ENCODE results near the gene ZNF532.
"Not testable (repeated sequence)": the region's sequence is repeated elsewhere in the genome, so short reads cannot be mapped to it uniquely, and the experiment has no call there.

Gene ZNF532

GRCh38 chr18:58911766-58912165 is 47.1 kb downstream of the ZNF532 start:
- DNase-seq = no peak
- Histone ChIP-seq H3K27ac (ENCODE audit: insufficient read depth, low read length, poor library complexity, severe bottlenecking) (no peak overlapping the region), H3K9me3 (ENCODE audit: control insufficient read depth, low read length) (no peaks in the 10 kb centered on the region), H3K4me3 (ENCODE audit: insufficient read depth, low read depth, low read length, poor library complexity, severe bottlenecking) (no peak overlapping the region), H3K4me1 (ENCODE audit: control insufficient read depth, insufficient read depth, low read length, poor library complexity, severe bottlenecking) (no peaks in the 10 kb centered on the region), H3K36me3 (ENCODE audit: control insufficient read depth, insufficient read depth, low read length) (no peaks in the 10 kb centered on the region), H3K27me3 (replicated peaks; ENCODE audit: control insufficient read depth, insufficient read depth, low read length, poor library complexity, severe bottlenecking) (no peaks in the 10 kb centered on the region)

GRCh38 chr18:58915006-58915799 is 50.5 kb downstream of the ZNF532 start:
- no peak for DNase-seq
- H3K4me3 ChIP-seq (ENCODE audit: insufficient read depth, low read depth, low read length, poor library complexity, severe bottlenecking) = no peak overlapping the region
- H3K4me1 ChIP-seq (ENCODE audit: control insufficient read depth, insufficient read depth, low read length, poor library complexity, severe bottlenecking) = no peaks in the 10 kb centered on the region
- no peaks in the 10 kb centered on the region for H3K36me3 ChIP-seq (ENCODE audit: control insufficient read depth, insufficient read depth, low read length)
- H3K27me3 ChIP-seq (replicated peaks; ENCODE audit: control insufficient read depth, insufficient read depth, low read length, poor library complexity, severe bottlenecking) = no peaks in the 10 kb centered on the region
- no peak overlapping the region for H3K27ac ChIP-seq (ENCODE audit: insufficient read depth, low read length, poor library complexity, severe bottlenecking)
- H3K9me3 ChIP-seq (ENCODE audit: control insufficient read depth, low read length) = no peaks in the 10 kb centered on the region

GRCh38 chr18:58915995-58916394 is 51.3 kb downstream of the ZNF532 start:
- Histone ChIP-seq H3K27ac (ENCODE audit: insufficient read depth, low read length, poor library complexity, severe bottlenecking) (no peak overlapping the region), H3K9me3 (ENCODE audit: control insufficient read depth, low read length) (no peaks in the 10 kb centered on the region), H3K4me3 (ENCODE audit: insufficient read depth, low read depth, low read length, poor library complexity, severe bottlenecking) (no peak overlapping the region), H3K4me1 (ENCODE audit: control insufficient read depth, insufficient read depth, low read length, poor library complexity, severe bottlenecking) (no peaks in the 10 kb centered on the region), H3K27me3 (replicated peaks; ENCODE audit: control insufficient read depth, insufficient read depth, low read length, poor library complexity, severe bottlenecking) (no peaks in the 10 kb centered on the region), H3K36me3 (ENCODE audit: control insufficient read depth, insufficient read depth, low read length) (no peaks in the 10 kb centered on the region)
- DNase-seq = no peak

GRCh38 chr18:58919934-58920333 is 55.3 kb downstream of the ZNF532 start:
- H3K9me3 ChIP-seq (ENCODE audit: control insufficient read depth, low read length); H3K27me3 ChIP-seq (replicated peaks; ENCODE audit: control insufficient read depth, insufficient read depth, low read length, poor library complexity, severe bottlenecking); H3K27ac ChIP-seq (ENCODE audit: insufficient read depth, low read length, poor library complexity, severe bottlenecking); H3K36me3 ChIP-seq (ENCODE audit: control insufficient read depth, insufficient read depth, low read length); DNase-seq; H3K4me1 ChIP-seq (ENCODE audit: control insufficient read depth, insufficient read depth, low read length, poor library complexity, severe bottlenecking); H3K4me3 ChIP-seq (ENCODE audit: insufficient read depth, low read depth, low read length, poor library complexity, severe bottlenecking): not testable (repeated sequence)

GRCh38 chr18:58922995-58923394 is 58.3 kb downstream of the ZNF532 start:
- no peaks in the 10 kb centered on the region for H3K4me1 ChIP-seq (ENCODE audit: control insufficient read depth, insufficient read depth, low read length, poor library complexity, severe bottlenecking)
- H3K9me3 ChIP-seq (ENCODE audit: control insufficient read depth, low read length) = no peaks in the 10 kb centered on the region
- no peak overlapping the region for H3K4me3 ChIP-seq (ENCODE audit: insufficient read depth, low read depth, low read length, poor library complexity, severe bottlenecking)
- no peaks in the 10 kb centered on the region for H3K36me3 ChIP-seq (ENCODE audit: control insufficient read depth, insufficient read depth, low read length)
- no peaks in the 10 kb centered on the region for H3K27me3 ChIP-seq (replicated peaks; ENCODE audit: control insufficient read depth, insufficient read depth, low read length, poor library complexity, severe bottlenecking)
- DNase-seq = no peak
- H3K27ac ChIP-seq (ENCODE audit: insufficient read depth, low read length, poor library complexity, severe bottlenecking) = no peak overlapping the region

GRCh38 chr18:58924473-58924872 is 59.8 kb downstream of the ZNF532 start:
- no peak for DNase-seq
- Histone ChIP-seq H3K4me3 (ENCODE audit: insufficient read depth, low read depth, low read length, poor library complexity, severe bottlenecking) (no peak overlapping the region), H3K27ac (ENCODE audit: insufficient read depth, low read length, poor library complexity, severe bottlenecking) (no peak overlapping the region), H3K36me3 (ENCODE audit: control insufficient read depth, insufficient read depth, low read length) (no peaks in the 10 kb centered on the region), H3K4me1 (ENCODE audit: control insufficient read depth, insufficient read depth, low read length, poor library complexity, severe bottlenecking) (no peaks in the 10 kb centered on the region), H3K9me3 (ENCODE audit: control insufficient read depth, low read length) (no peaks in the 10 kb centered on the region), H3K27me3 (replicated peaks; ENCODE audit: control insufficient read depth, insufficient read depth, low read length, poor library complexity, severe bottlenecking) (no peaks in the 10 kb centered on the region)

GRCh38 chr18:58927659-58928058 is 63.0 kb downstream of the ZNF532 start:
- no peak for DNase-seq
- H3K4me3 ChIP-seq (ENCODE audit: insufficient read depth, low read depth, low read length, poor library complexity, severe bottlenecking) = no peak overlapping the region
- no peaks in the 10 kb centered on the region for H3K4me1 ChIP-seq (ENCODE audit: control insufficient read depth, insufficient read depth, low read length, poor library complexity, severe bottlenecking)
- H3K9me3 ChIP-seq (ENCODE audit: control insufficient read depth, low read length) = no peaks in the 10 kb centered on the region
- H3K36me3 ChIP-seq (ENCODE audit: control insufficient read depth, insufficient read depth, low read length) = no peaks in the 10 kb centered on the region
- no peaks in the 10 kb centered on the region for H3K27me3 ChIP-seq (replicated peaks; ENCODE audit: control insufficient read depth, insufficient read depth, low read length, poor library complexity, severe bottlenecking)
- H3K27ac ChIP-seq (ENCODE audit: insufficient read depth, low read length, poor library complexity, severe bottlenecking) = no peak overlapping the region

GRCh38 chr18:58928386-58928785 is 63.7 kb downstream of the ZNF532 start:
- Histone ChIP-seq H3K9me3 (ENCODE audit: control insufficient read depth, low read length) (no peaks in the 10 kb centered on the region), H3K27ac (ENCODE audit: insufficient read depth, low read length, poor library complexity, severe bottlenecking) (no peak overlapping the region), H3K4me3 (ENCODE audit: insufficient read depth, low read depth, low read length, poor library complexity, severe bottlenecking) (no peak overlapping the region), H3K27me3 (replicated peaks; ENCODE audit: control insufficient read depth, insufficient read depth, low read length, poor library complexity, severe bottlenecking) (no peaks in the 10 kb centered on the region), H3K36me3 (ENCODE audit: control insufficient read depth, insufficient read depth, low read length) (no peaks in the 10 kb centered on the region), H3K4me1 (ENCODE audit: control insufficient read depth, insufficient read depth, low read length, poor library complexity, severe bottlenecking) (no peaks in the 10 kb centered on the region)
- no peak for DNase-seq

GRCh38 chr18:58929206-58929605 is 64.5 kb downstream of the ZNF532 start:
- H3K27ac ChIP-seq (ENCODE audit: insufficient read depth, low read length, poor library complexity, severe bottlenecking) = no peak overlapping the region
- no peaks in the 10 kb centered on the region for H3K9me3 ChIP-seq (ENCODE audit: control insufficient read depth, low read length)
- no peaks in the 10 kb centered on the region for H3K36me3 ChIP-seq (ENCODE audit: control insufficient read depth, insufficient read depth, low read length)

GRCh38 chr18:58934356-58934755 is 69.7 kb downstream of the ZNF532 start:
- Histone ChIP-seq H3K9me3 (ENCODE audit: control insufficient read depth, low read length) (no peaks in the 10 kb centered on the region), H3K36me3 (ENCODE audit: control insufficient read depth, insufficient read depth, low read length) (no peaks in the 10 kb centered on the region), H3K27me3 (replicated peaks; ENCODE audit: control insufficient read depth, insufficient read depth, low read length, poor library complexity, severe bottlenecking) (no peaks in the 10 kb centered on the region), H3K4me1 (ENCODE audit: control insufficient read depth, insufficient read depth, low read length, poor library complexity, severe bottlenecking) (no peaks in the 10 kb centered on the region), H3K4me3 (ENCODE audit: insufficient read depth, low read depth, low read length, poor library complexity, severe bottlenecking) (no peak overlapping the region), H3K27ac (ENCODE audit: insufficient read depth, low read length, poor library complexity, severe bottlenecking) (no peak overlapping the region)
- no peak for DNase-seq

More at GRCh38 chr18:58929206-58929605, 64.5 kb downstream of the ZNF532 start:
- no peaks in the 10 kb centered on the region for H3K27me3 ChIP-seq (replicated peaks; ENCODE audit: control insufficient read depth, insufficient read depth, low read length, poor library complexity, severe bottlenecking)
- no peaks in the 10 kb centered on the region for H3K4me1 ChIP-seq (ENCODE audit: control insufficient read depth, insufficient read depth, low read length, poor library complexity, severe bottlenecking)
- no peak overlapping the region for H3K4me3 ChIP-seq (ENCODE audit: insufficient read depth, low read depth, low read length, poor library complexity, severe bottlenecking)
- no peak for DNase-seq
